Measurements from ENCODE around the gene ADARB1.
A peak's percentile ranks its signal among the peaks of the same experiment; 100 is the strongest.
"Not testable (repeated sequence)": the region's sequence is repeated elsewhere in the genome, so short reads cannot be mapped to it uniquely, and the experiment has no call there.

The ADARB1 gene

DNA sequence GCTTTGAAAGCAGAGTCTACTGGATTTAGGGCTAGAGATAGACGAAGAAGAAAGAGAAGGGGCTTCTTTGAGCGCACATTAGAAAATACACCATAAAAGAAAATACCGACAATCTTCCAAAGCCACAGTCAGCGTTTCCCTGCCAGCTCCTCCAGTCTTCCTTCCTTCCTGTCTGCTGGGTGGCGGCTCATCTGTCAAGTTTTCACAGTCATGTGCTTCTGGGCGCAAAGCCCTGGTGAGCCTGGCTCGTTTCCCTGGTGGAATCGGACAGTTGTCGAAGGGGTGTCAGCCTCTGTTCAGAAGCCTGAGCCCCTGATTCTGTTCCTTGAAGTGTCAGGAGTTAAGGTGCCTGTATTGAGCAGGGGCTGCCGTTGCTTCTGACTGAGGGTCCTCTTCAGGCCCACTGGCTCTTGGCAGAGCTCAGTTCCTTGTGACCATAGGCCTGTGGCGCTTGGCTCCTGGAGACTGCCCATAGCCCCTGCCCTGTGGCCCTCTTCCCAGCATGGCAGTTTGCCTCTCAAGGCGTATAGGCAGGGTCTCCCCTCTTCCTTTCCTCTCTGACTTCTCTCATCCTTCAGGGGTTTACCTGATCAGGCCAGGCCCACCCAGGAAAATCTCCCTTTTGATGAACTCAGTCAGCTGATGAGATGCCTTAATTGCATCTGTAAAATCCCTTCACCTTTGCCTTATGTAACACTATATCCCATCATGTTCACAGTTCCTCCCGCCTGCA, 58.6 kb downstream of the ADARB1 start:
- no peak for DNase-seq (ENCODE audit: low read depth in 2 of 2, low spot score in 1 of 2)

DNA sequence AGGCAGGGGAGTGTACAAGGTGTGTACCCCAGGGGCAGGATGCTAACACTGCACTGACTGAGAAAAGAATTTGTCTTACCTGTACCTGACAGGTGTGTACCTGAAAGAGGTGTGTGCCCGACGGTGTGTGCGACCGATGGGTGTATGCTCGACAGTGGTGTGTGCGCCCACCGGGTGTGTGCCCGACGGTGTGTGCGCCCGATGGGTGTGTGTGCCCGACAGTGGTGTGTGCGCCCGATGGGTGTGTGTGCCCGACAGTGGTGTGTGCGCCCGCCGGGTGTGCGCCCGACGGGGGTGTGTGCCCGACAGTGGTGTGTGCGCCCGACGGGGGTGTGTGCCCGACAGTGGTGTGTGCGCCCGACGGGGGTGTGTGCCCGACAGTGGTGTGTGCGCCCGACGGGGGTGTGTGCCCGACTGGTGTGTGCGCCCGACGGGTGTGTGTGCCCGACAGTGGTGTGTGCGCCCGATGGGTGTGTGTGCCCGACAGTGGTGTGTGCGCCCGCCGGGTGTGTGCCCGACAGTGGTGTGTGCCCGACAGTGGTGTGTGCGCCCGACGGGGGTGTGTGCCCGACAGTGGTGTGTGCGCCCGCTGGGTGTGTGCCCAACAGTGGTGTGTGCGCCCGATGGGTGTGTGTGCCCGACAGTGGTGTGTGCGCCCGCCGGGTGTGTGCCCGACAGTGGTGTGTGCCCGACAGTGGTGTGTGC, 59.3 kb downstream of the ADARB1 start:
- not testable (repeated sequence) for DNase-seq (ENCODE audit: low read depth in 2 of 2, low spot score in 1 of 2)

DNA sequence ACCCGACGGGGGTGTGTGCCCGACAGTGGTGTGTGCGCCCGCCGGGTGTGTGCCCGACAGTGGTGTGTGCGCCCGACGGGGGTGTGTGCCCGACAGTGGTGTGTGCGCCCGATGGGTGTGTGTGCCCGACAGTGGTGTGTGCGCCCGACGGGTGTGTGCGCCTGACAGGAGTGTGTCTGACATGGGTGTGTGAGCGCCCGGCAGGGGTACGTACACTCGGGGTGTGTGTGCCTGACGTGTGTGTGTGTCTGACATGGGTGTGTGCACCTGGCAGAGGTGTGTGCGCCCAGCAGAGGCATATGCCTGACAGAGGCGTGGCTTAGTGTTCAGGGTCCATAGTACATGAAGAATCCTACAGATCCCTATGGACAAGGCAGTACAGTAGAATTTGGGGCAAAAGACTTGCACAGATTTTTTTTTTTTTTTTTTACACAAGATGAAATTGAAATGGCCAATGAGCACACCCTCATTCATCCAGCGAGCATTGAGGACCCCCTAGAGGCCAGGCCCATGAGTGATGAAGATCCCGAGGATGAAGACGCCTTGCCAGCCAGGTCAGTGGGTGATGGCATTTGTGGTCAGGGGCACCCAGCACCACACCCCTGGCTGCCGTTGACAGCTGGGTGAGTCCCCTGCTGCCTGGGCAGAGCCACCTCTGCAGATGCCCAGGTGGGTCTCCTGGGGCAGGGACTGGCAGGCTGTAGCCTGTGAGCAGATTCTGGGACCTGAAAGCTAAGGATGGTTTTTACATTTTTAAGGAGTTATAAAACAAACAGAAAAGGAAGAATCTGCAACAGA, 60.1 kb downstream of the ADARB1 start:
- DNase-seq (ENCODE audit: low read depth in 2 of 2, low spot score in 1 of 2), result no peak

DNA sequence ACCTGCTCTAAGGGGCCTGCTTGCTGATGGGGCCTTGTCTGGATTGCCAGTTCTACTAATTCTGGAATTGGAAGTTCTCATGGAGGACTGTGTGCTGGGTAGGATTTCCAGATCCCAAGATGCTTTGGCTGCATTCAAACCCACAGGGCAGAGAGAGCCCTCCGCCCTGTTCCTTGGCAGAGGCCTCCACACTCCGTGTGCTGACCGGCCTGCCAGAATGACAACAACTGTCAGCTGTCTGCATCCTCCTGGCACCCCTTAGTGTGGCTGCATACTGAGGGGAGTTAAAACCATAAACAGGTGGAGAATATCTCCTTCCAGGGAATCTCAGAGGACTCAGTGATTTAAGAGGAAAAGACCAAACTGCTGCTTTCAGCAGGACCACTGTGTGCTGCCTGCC, 60.7 kb downstream of the ADARB1 start:
- DNase-seq (ENCODE audit: low read depth in 2 of 2, low spot score in 1 of 2), result no peak

DNA sequence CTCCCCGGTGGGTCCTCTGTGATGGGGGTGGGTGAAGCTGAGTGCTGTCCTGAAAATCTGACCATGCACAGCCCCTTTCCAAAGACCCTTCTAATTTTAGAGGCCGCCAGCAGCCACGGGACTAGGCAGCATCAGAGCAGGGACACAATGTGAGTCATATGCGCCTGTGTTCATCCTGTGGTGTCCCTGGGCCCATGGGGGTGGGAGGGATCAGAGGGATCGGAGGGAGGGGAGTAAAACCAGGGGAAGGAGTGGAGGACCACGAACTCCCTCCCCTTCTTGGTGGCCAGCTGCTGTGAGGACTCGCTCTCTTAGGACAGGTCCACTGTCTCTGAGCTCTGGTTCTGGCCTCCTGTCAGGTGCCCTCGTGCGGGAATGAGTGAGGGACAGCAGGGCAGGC, 61.5 kb downstream of the ADARB1 start:
- DNase-seq (ENCODE audit: low read depth in 2 of 2, low spot score in 1 of 2), result no peak

DNA sequence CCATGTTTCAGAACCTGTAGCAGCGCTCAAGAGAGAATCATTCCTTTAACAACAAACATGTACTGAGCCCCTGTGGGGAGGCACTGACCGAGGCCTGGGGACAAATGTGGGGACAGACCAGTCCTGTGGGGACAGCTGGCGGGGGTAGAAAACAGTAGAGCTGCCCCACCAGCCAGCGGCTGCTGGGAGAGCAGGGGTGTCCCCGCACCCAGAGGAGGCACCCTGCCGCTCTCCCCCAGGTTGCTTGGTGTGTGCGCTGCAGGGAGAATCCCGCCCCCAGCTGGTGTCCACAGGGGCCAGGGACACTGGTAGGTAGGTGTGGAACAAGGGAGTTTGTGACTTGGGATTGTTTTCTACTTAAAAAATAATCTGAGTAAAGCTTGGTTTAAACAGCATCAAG, 62.1 kb downstream of the ADARB1 start:
- DNase-seq (ENCODE audit: low read depth in 2 of 2, low spot score in 1 of 2), result no peak

DNA sequence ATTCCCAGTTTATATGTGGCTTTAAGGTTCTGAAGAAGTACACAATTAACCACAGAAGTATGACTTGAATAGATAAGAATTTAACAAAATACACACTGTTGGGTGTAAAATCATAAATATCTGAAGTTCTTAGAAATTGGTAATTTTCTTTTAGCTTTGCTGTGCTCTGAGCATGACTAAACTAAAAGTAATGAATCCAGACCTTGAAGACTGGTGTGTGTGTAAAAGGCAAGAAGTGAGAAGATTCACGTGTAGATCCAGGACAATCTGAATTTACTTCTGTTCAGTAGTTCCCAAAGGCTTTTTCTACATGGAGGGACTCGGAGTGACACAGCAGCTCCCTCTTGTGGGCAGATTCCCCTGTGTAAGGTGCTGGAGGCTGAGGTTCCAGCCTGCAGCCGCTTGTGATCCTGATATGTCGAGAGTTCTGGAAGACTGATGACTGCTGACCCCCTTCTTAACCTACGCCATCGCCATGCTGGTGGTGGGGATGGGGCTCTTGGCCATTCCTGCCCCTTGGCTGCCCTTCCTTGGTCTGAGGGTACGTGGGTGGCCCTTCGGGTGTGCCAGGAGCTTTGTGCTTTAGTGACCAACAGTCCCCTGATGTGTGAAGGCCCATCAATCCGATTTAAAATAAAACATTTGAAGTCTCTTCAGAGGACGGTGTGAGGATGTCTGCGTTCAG, 62.7 kb downstream of the ADARB1 start:
- peak; percentile 17 to 40 for DNase-seq (ENCODE audit: low read depth in 2 of 2, low spot score in 1 of 2)

DNA sequence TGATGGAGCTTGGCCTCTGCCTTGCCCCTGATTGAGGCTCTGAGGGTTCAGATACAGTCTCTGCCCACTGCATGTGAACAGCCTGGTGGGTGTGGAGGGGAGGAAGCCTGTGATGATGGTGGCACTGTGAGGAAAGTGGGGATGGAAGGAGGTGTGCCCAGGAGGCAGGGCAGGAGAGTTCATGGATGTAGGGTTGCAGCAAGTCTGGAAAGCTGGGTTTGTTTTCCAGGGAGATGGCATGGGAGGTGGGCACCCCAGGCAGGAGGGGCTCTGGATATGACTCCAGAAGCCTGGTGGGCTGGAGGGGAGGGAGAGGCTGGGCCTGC, 63.2 kb downstream of the ADARB1 start:
- DNase-seq (ENCODE audit: low read depth in 2 of 2, low spot score in 1 of 2), result no peak

DNA sequence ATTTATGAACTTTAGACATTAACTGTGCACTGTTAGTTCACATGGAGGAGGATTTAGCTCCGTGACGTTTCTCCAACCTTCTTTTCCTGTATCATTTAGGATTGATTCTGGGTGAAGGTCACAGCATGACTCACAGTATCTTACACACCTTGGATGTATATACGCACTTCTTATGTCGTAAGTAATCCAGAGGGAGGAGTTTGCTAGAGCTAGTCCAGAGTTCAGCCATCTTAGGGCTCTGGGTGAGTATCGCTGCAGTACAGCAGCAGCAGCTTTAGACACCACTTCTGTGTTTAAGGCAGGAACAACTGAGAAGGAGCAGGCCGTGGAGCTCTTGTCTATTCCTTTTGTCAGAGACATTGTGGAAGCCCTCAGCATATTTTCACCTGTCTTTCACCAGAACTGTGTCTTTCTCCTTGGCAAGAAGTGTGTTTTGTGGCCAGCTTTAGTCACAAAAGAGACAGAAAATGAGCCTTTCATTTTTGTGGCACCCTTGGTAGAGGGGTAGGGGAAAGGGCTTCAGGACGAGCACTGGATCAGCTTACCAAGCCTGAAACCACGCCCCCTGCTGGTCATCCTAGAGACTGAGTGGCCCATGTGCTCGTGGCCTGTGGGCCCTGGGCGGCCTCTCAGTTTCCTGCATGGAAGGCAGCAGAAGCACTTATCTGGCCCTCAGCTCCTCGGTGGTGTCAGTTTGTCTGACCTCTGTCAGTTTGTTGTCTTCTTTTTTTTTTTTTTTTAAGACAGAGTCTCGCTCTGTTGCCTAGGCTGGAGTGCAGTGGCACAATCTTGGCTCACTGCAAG, 64.0 kb downstream of the ADARB1 start:
- DNase-seq (ENCODE audit: low read depth in 2 of 2, low spot score in 1 of 2), result peak; percentile 30 to 48

DNA sequence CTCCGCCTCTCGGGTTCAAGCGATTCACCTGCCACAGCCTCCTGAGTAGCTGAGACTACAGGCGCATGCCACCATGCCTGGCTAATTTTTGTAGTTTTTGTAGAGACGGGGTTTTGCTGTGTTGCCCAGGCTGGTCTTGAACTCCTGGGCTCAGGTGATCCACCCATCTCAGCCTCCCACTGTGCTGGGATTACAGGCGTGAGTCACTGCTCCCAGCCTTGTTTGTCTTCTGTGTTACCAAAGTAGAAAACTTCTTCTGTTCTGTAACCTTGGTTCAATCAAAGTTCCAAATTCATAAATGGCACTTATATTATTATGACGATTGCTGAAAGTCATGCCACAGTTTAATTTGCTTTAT, 64.6 kb downstream of the ADARB1 start:
- not testable (repeated sequence) for DNase-seq (ENCODE audit: low read depth in 2 of 2, low spot score in 1 of 2)

DNA sequence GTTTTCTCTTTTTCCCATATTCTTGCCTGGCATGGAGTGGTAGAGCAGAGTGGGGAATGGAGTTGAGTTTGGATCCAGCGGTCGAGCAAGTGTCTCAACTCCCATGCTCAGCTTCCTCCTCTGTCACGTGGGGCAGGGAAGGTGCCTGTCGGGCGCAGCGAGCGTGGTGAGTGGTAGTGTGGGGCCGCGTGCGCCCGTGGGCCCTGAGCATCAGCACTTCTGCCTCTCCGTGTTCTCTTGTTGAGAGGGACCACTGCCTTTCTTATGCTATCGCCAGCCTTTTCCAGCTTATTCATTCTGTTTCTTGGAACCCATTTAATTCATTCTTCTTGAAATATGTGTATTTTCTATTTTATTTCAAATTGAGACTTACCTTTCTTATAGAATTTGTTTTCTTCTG, 65.1 kb downstream of the ADARB1 start:
- no peak for DNase-seq (ENCODE audit: low read depth in 2 of 2, low spot score in 1 of 2)

DNA sequence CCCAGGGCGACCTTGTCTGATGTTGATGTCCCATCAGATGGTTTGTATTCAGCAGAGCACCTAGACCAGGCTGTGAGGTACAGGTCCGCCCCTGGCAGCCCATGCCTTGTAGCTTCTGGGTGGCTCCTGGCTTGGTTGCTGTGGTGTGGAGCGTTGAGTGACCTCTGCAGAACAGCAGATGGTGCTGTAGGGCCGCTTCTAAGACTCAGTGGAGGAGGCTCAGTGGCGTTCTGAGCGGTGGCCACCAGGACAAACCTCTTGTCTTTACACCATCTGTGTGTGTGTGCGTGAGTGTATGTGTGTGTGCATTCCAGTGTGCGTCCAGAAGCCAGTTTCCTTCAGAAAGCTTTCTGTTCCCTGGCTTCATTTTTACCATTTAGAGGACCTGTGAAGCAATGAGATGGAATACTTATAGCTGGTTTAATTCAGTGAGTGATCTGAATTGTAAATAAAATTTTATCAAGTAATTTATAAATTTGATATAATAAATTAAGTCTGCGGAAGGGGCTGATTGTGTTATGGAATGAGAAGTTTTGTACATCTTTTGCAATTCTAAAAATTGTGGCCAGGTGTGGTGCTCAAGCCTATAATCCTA, 66.1 kb downstream of the ADARB1 start:
- peak in 1 of 2 donors; percentile 8 for DNase-seq (ENCODE audit: low read depth in 2 of 2, low spot score in 1 of 2)

DNA sequence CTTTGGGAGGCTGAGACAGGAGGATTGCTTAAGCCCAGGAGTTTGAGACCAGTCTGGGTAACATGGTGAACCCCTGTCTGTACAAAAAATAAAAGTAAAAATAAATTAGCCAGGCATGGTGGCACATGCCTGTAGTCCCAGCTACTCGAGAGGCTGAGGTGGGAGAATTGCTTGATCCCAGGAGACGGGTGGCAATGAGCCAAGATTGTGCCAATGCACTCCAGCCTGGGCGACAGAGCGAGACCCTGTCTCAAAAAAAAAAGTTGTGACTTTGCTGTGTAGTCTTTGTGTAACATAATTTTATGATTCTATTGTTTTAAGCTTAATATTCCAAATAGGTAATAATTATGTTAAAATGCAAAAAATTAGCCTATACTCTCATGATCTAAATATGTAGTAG, 66.6 kb downstream of the ADARB1 start:
- not testable (repeated sequence) for DNase-seq (ENCODE audit: low read depth in 2 of 2, low spot score in 1 of 2)

DNA sequence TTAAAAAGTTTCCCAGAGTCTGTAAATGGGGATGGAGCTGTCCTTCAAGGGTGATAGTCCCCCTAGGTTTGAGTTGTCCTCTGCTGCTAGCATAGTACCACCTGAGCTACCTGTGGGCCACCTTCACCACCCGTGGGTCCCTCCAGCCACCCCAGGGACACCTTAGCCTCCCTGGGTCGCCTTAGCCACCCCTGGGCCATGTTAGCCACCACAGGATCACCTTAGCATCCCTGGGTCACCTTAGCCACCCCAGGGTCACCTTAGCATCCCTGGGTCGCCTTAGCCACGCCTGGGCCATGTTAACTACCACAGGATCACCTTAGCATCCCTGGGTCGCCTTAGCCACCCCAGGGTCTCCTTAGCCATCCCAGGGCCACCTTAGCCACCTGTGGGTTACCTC, 67.1 kb downstream of the ADARB1 start:
- no peak for DNase-seq (ENCODE audit: low read depth in 2 of 2, low spot score in 1 of 2)

DNA sequence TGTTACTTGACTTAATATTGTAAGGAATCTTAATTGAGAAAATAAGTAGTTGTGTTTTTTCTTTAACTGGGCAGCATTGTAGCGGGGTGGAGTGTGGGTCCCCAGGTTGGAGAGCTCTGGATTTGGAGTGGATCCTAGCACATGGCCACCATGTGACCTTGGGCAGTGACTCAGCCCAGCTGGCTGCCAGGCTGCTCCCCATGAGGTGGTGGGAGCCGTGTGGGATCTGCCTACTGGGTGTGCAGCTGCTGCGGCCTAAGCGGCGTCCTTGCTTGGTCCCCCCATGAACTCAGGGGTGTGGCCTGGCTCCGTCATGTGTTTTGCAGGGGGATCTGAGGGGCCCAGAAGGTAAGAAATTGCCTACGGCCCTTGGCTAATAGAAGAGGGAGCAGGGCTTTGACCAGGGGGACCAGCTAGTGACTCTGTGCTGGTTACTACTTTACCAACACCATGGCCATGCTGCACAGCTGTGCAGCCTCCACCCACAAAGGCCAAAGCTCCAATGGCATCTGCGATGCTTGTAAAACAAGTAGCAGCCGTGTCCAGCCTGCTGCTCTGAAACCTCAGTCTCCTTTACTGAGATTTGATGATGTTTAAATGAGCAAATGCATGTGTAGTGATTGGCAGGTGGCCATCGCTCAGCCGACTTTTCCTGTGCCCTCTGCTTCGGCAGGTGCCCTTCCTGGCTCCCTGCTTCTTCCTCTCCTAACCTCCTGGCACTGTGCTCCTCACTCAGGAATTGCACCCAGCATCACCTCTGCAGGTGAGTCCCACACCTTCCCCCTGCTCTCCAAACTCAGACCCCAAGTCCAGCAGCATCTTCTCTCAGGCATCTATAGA, 68.3 kb downstream of the ADARB1 start:
- DNase-seq (ENCODE audit: low read depth in 2 of 2, low spot score in 1 of 2), result no peak

DNA sequence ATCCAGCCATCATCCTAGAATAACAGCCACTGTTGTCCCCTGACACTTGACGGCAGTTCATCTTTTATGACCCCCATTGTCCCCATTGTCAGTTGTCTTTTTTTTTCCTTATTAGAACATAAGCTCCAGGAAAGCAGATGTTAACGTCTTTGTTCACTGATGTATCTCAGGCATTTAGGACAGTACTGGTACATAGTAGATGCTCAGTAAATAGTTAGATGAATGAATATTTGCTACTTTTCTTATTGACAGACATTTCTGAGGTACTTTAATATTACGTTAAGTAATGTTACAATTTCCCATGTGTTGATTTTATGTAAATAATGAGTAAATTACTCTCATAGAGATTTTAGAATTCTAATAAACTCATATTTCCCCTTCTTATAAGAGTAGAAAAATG, 69.5 kb downstream of the ADARB1 start:
- no peak for DNase-seq (ENCODE audit: low read depth in 2 of 2, low spot score in 1 of 2)

DNA sequence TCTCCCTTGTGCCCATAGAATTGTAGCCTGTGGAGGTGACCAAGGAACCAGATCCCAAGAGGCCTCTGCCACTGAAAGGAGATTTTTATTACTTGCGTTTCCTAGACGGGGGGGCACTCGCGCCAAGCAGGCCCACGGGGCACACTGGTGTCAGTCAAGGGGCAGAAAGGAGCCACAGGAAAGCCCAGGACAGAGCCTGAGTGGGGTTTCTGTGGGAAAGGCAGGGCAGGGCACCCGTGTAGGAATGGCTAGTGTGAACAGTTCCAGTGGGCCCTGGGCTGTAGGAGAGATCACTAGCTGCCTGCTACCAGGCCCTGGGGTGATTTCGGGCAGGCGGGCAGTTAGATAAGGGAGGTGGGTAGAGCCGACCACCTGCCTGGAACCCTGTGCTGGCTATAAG, 70.8 kb downstream of the ADARB1 start:
- DNase-seq (ENCODE audit: low read depth in 2 of 2, low spot score in 1 of 2), result no peak

DNA sequence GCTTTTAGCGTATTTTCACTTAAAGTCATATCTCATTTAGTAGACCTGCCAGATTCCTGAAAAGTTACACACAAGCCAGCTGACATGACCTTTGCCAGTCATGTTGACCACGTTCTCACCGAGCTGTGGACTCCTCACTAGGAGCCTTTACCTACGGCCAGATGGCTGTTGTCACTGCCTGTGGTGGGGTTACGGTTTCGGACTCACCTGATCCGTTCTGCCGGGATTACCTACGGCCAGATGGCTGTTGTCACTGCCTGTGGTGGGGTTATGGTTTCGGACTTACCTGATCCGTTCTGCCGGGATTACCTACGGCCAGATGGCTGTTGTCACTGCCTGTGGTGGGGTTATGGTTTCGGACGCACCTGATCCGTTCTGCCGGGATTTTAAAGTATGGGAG, 71.5 kb downstream of the ADARB1 start:
- DNase-seq (ENCODE audit: low read depth in 2 of 2, low spot score in 1 of 2), result not testable (repeated sequence)

DNA sequence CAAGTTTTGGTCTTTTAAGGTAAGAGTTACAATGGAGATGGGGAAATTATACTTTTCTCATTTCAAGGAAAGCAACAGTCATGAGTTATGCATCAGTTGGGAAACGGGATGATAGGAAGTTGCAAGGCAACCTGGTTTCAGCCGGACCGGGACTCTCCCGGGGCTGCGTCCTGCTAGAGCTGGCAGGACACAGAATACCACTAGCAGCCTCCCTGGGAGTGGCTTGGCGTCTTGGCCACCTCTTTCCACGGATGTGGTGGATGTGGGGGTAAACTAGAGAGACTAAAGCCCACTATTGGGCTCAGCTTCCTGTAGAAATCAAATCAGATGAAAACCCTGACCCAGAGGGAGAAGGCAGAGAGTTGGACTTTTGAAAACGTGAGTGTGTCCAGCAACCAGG, 71.9 kb downstream of the ADARB1 start:
- DNase-seq (ENCODE audit: low read depth in 2 of 2, low spot score in 1 of 2), result no peak

DNA sequence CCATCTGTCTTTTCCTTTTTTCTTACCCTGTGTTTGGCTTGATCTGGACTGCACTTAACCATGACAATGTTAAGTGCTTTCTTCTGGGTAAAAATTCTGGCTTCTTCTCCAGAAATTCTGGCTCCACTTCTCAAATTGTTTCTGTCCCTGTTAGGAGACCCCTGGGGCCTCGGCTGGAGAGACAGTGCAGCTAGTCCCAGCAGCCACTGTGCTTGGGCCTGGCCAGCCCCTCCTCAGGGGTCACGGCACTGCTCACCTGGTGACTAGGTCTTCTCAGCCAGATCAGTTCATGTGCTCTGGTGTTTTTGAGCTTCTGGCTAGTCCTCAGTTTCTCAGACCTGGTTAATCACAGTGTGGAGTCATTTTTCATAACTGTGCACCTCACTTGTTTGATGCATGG, 72.4 kb downstream of the ADARB1 start:
- DNase-seq (ENCODE audit: low read depth in 2 of 2, low spot score in 1 of 2), result no peak

Data from stimulated activated CD8-positive, alpha-beta memory T cell treated with anti-CD3 and anti-CD28 coated beads, Interleukin-4, amount 100 ng/mL, for 4 hours (primary cell).